HG03095 (cell line): ENCODE data around the gene PDE1C.
A peak's percentile ranks its signal among the peaks of the same experiment; 100 is the strongest.

Source experiments
- ATAC-seq: cut with Tn5 transposase; IDR thresholded peaks from one replicate; pipeline ENCODE4 v1.9.1; 2021; ENCODE audit warnings: moderate library complexity; ENCODE audit not compliant: unreplicated experiment

PDE1C gene

GRCh38 chr7:31786326-31786725 lies 283.9 kb downstream of the PDE1C start:
- no peak for ATAC-seq

DNA sequence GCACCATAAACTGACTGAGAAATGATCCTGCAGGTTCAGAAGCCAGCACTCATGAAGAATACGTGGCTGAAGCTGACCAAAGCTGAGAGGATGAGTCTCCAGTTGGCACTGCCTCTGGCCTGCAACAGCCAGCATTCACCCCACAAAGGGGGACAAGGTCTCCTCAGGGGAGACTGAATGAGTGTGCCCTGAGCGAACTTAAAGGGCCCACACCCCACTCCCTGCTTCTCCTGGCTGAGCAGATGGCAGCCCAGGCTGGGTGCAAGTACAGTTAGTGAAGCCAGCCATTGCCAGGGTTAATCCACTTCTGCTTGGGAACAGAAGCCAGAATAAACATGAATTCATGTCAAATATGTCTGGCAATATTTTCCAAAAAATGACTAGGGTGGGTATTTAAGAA lies 285.1 kb downstream of the PDE1C start:
- no peak for ATAC-seq

- ATAC-seq, result no peak
These were observed 287.0 kb downstream of the PDE1C start for GRCh38 chr7:31783221-31783620.

DNA sequence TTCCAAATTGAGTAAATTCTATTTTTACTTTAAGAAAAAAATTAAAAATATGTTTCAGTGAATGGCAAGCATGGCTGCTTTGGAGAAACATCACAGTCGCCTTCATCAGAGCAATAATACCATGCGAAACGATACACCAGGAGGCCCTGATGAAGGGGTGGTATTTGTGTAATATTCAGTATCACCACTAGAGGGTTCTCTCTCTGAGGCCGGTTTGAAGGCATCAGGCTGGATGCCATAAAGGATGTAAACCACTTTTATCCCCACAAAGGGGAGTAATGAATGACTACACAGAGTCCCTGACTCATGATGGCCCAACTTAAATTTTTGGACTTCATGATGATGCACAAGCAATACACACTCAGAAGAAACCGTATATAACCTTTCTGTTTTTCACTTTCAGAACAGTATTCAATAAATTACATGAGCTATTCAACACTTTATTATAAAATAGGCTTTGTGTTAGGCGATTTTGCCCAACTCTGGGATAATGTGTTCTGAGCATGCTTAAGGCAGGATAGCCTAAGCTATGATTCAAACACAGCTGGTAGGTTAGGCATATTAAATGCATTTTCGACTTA lies 287.7 kb downstream of the PDE1C start:
- peak; percentile 73 for ATAC-seq

- no peak for ATAC-seq
These were observed 291.9 kb downstream of the PDE1C start for GRCh38 chr7:31778296-31778695.

GRCh38 chr7:31776616-31777015 lies 293.6 kb downstream of the PDE1C start:
- ATAC-seq, result no peak

DNA sequence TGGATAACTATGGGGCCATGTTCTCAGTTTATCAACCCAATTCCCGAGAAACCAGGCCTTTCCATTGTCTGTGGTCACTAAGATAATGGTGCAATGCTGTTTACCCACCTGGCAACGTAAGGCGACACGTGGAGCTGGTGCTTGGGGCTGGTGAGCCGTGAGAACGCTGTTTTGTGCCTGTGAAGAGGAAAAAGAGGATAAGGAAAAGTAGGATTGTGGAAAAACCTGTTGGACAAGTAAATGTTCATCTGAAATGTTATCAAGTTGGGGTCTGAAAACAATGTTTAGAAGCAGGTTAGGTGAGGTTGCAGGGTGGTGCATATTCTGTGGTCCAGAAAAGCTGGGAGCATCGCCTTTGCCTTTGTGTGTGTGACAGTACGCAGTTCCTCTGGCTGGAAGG lies 294.7 kb downstream of the PDE1C start:
- ATAC-seq, result no peak

GRCh38 chr7:31772211-31772610 lies 298.0 kb downstream of the PDE1C start:
- no peak for ATAC-seq

DNA sequence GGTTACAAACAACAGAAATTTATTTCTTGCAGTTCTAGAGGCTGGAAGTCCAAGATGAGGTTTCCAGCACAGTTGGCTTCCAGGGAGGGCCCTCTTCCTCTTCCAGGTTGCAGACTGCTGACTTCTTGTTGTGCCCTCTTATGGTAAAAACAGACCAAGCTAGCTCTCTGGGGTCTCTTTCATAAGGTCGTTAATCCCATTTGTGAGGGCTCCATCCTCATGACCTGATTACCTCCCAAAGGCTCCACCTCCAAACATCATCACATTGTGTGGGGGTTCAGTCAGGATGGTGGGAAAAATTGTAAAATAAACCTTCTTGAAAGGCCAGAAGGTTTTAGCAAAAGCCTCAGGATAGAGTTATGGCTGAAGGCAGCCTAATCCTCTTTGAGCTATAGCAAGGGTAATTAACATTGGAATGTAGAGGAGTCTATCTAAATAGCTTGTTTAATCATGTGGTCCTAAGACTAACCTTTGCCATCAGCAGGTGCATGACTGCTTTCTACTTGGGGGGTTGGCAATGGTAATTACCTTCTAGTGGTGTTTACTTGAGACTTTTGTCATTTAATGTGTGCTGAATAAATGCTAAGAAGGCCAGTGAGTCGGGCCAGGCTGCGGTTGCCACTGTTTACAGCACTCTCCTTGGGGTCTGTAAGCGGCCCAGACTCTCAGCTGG lies 302.4 kb downstream of the PDE1C start:
- no peak for ATAC-seq

GRCh38 chr7:31764462-31764861 lies 305.7 kb downstream of the PDE1C start:
- no peak for ATAC-seq

GRCh38 chr7:31763548-31763947 lies 306.7 kb downstream of the PDE1C start:
- ATAC-seq, result no peak

DNA sequence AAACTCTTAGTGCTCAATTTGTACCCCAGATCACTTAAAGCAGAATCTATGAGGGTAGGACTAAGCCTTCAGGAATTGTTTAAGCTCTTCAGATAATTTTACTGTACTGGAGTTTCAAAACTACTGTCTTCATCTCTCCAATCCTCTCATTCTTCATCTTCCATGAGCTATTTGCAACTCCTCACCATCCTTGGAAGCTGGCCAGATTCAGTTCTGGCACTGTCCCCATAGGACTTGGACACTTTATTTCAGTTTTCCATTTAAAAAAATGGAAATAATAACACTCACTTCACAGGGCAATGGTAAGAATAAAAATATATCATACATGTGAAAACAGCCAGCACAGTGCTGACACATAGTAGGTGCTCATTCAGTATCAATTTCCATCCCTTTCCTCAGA lies 308.6 kb downstream of the PDE1C start:
- ATAC-seq, result no peak

GRCh38 chr7:31758755-31759154 lies 311.5 kb downstream of the PDE1C start:
- ATAC-seq, result no peak

DNA sequence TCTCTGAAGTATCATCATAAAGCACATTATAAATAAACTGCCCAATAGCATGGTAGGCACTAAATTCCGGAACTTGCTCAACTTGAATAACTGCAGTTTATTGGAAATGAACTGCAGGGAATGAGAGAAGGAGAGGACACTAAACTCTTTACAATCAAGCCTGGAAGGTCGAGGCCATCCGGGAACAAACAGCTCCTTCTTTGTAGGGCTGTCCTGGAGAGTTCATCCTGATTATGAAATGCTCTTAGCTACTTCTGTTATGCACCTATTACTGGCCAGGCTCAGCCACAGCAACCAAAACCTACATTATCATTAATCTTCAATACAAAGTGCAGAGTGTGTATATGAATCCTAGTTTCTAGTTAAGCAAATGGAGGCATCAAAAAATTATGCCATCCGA lies 318.5 kb downstream of the PDE1C start:
- ATAC-seq, result no peak

DNA sequence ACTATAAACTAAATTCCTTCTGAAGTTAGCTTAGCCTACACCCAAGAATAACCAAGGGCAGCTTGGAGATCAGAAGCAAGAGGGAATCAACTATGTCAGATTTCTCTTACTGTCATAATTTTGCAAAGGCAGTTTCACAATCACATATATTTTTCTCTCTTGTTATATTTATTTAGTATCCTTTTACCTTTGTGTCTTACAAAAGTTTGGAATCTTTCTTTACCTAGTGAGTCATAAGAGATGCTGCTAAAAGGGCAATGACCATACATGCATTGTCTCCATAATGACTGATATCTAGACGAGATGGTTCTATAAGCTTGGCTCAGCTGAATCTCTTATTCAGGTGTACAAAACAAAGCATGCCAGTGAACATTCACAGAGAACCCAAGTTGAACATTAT lies 322.1 kb downstream of the PDE1C start:
- ATAC-seq, result no peak

DNA sequence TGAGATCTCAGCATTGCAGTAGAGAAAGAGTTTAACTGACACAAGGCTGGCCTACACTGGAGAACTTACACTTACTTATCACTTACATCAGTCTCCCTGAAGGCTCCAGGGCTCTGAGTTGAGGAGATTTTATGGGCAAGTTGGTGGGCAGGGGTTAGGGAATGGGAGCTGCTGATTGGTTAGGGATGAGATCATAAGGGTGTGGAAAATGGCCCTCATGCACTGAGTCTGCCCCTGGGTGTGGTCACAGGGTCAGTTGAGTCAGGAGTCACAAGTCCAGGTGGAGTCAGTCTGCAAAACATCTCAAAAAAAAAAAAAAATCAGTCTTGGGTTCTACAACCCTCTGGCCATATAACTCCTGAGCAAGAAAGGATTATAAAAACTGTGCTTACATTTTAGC lies 322.7 kb downstream of the PDE1C start:
- no peak for ATAC-seq

GRCh38 chr7:31744294-31744874 lies 325.8 kb downstream of the PDE1C start:
- no peak for ATAC-seq

DNA sequence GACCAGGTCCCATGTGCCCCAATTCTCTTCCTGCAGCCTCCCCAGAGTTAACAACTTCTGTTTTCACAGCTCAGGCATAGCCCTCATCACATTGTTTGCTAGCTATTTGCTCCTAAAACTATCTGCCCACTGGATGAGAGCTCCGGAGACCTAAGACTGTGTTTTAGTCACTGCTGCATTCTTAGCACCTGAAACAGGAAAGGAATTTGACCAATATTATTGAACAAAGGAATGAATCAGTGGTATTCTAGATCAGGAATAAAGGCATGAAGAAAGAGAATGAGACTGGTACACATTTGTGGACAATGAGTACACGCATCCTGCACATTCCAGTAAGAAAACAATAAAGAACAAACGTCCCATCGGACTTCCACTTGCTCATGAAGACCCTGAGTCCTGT lies 328.4 kb downstream of the PDE1C start:
- ATAC-seq, result no peak

- ATAC-seq, result no peak
These were observed 333.9 kb downstream of the PDE1C start for GRCh38 chr7:31735991-31736982.

- ATAC-seq, result no peak
These were observed 335.8 kb downstream of the PDE1C start for GRCh38 chr7:31734456-31734855.

- no peak for ATAC-seq
These were observed 340.9 kb downstream of the PDE1C start for GRCh38 chr7:31729195-31729804.
